Heart left ventricle (tissue), 16 donors: ENCODE measurements around the gene ERMP1. TPM values are rescaled to one million over a fixed set of nuclear protein-coding genes. Genes with fewer than 3 reads are reported as not detected.
"Not testable (repeated sequence)": the region's sequence is repeated elsewhere in the genome, so short reads cannot be mapped to it uniquely, and the experiment has no call there.

Experiments used
- ATAC-seq, 4 donors: fragments of 200-7000 bp; cut with Tn5 transposase; one replicate each; pipeline ENCODE4 v1.9.1; 2020 to 2022; ENCODE audit warnings: moderate library complexity in 4 of 4, mild to moderate bottlenecking in 3 of 4, moderate number of reproducible peaks in 1 of 4
- DNase-seq, 5 donors: peaks; one replicate each; pipeline ENCODE4 v3.0.0-alpha.2; 2020
- H3K27ac ChIP-seq, 12 donors: fragments of 200-600 bp; sonication (generic) in 4 of 12; one replicate each; pipeline versions ENCODE4 v1.5.0 to v1.8.0; 2016 to 2022; ENCODE audit warnings: mild to moderate bottlenecking in 2 of 12
- H3K27me3 ChIP-seq, 9 donors: fragments of 200-600 bp; sonication (generic) in 2 of 9; one replicate each; pipeline versions ENCODE4 v1.5.1 to v1.8.0; 2016 to 2022; ENCODE audit warnings: mild to moderate bottlenecking in 3 of 9
- H3K36me3 ChIP-seq, 9 donors: fragments of 200-600 bp; sonication (generic) in 2 of 9; one replicate each; pipeline versions ENCODE4 v1.5.0 to v1.8.0; 2018 to 2022; ENCODE audit warnings: mild to moderate bottlenecking in 2 of 9
- H3K4me1 ChIP-seq, 12 donors: fragments of 200-600 bp; sonication (generic) in 4 of 12; one replicate each; pipeline versions ENCODE4 v1.5.0 to v1.8.0; 2016 to 2022; ENCODE audit warnings: mild to moderate bottlenecking in 3 of 12
- H3K4me3 ChIP-seq, 12 donors: fragments of 200-600 bp; sonication (generic) in 4 of 12; one replicate each; pipeline versions ENCODE4 v1.5.0 to v1.8.0; 2017 to 2022; ENCODE audit warnings: mild to moderate bottlenecking in 9 of 12, moderate library complexity in 4 of 12
- H3K9me3 ChIP-seq, 12 donors: fragments of 200-600 bp; sonication (generic) in 4 of 12; one replicate each; pipeline versions ENCODE4 v1.5.0 to v1.8.0; 2016 to 2022; ENCODE audit warnings: mild to moderate bottlenecking in 1 of 12
- POLR2A ChIP-seq, 2 donors: fragments of 450-650 bp; IDR thresholded peaks; one replicate each; pipeline ENCODE4 v1.6.1; 2017; ENCODE audit warnings: antibody characterized with exemption in 2 of 2, mild to moderate bottlenecking in 2 of 2, moderate library complexity in 2 of 2
- WGBS, 4 donors: extraction: QIAGEN DNeasy Blood & Tissue Kit in 2 of 4; methylation state at CpG; one replicate each; pipeline versions ENCODE4 v1.1.5 to v1.1.7; 2013 to 2018; 5-methylcytosine and 5-hydroxymethylcytosine counted together
- intact Hi-C, 10 donors: fragments of 100-400 bp; cut with DNase I; formaldehyde crosslinking; loops; one replicate each; pipeline versions ENCODE4 v1.11.1 to v1.14.2; 2022
- polyA plus RNA-seq, 2 donors: library from polyadenylated mRNA; stranded (reverse); fragments of 200-250 nt; gene quantifications; one replicate each; pipeline ENCODE4 v1.2.3, GENCODE V29; 2013
- total RNA-seq, 9 donors: library from RNA; depleted of rRNA in 2 of 9; stranded (reverse); fragments of >200 nt in 2 of 9; fragmentation: NEBNext Ultra II Directional in 3 of 9; extraction: Animal tissue kit (Norgen Biotek cat#: 25700) in 3 of 9; gene quantifications; one replicate each; pipeline versions ENCODE4 v1.1.0 to v1.2.4, GENCODE V29; 2016 to 2023
- TF ChIP-seq, protein P1 (sequence below), 12 donors: fragments of 200-600 bp; sonication (generic) in 4 of 12; IDR thresholded peaks; one replicate each; pipeline versions ENCODE4 v1.5.0 to v1.8.0; 2018 to 2022; ENCODE audit warnings: antibody characterized with exemption in 12 of 12, mild to moderate bottlenecking in 5 of 12
- donor health status: ischemic (EF 13 %, LVEDD 7.1; RV severe dilation, severe dysfunction).
- donor health status: healthy with polysubstance abuse.
- donor health status: DM: no; HTN: yes; CAD: no.
- donor health status: DM: no; HTN: no; CAD: no.
- donor health status: ischemic (EF 25% LVEDD 6.9; RV normal size, moderate dysfunction).
- donor health status: ischemic (EF 25% LVEDD 5.7; RV mildly dilated, moderate dysfunction).
- donor health status: healthy.
- donor health status: DM: yes; HTN: yes; CAD: no.
- donor health status: ischemic (EF 35%, LVEDD 5.7; RV mildly dilated, moderate dysfunction).
- donor health status: nonischemic (EF 11% LVEDD 7.7; RV severe dilation, severe dysfunction).
- donor health status: DM: yes; HTN: yes; CAD: no.
- donor health status: PGD.
- donor health status: ischemic (EF 29% LVEDD 5.4; RV normal size, mild dysfunction).
- donor health status: nonischemic (EF 23%, LVEDD 6.1; RV moderate dilation, normal function).

ERMP1 gene
- total and polyA plus RNA-seq, 11 donors, result 5.8 to 28.7 (median 20.5) TPM

DNA sequence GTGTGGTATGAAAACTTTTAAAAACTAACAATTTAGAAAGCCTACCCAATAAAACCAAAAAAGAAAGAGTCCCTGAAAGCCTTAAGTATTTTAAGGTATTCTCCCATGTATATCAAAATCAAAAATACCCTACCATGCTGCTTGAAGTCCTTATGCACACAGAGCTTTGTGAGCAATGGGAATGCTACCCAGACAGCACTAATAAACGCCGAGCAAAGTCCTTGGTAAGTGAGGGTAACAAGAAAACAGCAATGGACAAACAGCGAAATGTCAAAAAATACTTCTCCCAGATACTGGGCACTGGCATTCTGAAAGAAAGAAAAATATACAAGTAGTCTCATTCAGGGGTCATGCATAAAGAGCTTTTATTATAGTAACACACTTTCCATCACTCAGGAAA lies 27.4 kb downstream of the ERMP1 start:
- DNase-seq (no peak), ATAC-seq (no peak)
- H3K4me1 ChIP-seq, result peaks cover 0 to 6% (median 0%) of the 10 kb centered on the region in 12 donors
- H3K36me3 ChIP-seq, result peaks cover 0 to 50% (median 19%) of the 10 kb centered on the region in 9 donors
- H3K27me3 ChIP-seq, result no peaks in the 10 kb centered on the region
- WGBS, 4 donors, result 86 to 98% (median 97%) methylated on average over 3 of the region's 3 CpGs
- H3K4me3 ChIP-seq, result no peak overlapping the region
- intact Hi-C loops, result loop anchor here in 1 of 10 donors (10.0 kb wide), 1 partner anchor 249 kb away; no protein-coding TSS in a partner anchor
- no peak overlapping the region for H3K27ac ChIP-seq
- no peaks in the 10 kb centered on the region for H3K9me3 ChIP-seq
- TF ChIP-seq, protein P1, sequence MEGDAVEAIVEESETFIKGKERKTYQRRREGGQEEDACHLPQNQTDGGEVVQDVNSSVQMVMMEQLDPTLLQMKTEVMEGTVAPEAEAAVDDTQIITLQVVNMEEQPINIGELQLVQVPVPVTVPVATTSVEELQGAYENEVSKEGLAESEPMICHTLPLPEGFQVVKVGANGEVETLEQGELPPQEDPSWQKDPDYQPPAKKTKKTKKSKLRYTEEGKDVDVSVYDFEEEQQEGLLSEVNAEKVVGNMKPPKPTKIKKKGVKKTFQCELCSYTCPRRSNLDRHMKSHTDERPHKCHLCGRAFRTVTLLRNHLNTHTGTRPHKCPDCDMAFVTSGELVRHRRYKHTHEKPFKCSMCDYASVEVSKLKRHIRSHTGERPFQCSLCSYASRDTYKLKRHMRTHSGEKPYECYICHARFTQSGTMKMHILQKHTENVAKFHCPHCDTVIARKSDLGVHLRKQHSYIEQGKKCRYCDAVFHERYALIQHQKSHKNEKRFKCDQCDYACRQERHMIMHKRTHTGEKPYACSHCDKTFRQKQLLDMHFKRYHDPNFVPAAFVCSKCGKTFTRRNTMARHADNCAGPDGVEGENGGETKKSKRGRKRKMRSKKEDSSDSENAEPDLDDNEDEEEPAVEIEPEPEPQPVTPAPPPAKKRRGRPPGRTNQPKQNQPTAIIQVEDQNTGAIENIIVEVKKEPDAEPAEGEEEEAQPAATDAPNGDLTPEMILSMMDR (IDR thresholded peaks at IDR 0.05), result no peak
- TF ChIP-seq POLR2A (IDR thresholded peaks at IDR 0.05), result no peak

DNA sequence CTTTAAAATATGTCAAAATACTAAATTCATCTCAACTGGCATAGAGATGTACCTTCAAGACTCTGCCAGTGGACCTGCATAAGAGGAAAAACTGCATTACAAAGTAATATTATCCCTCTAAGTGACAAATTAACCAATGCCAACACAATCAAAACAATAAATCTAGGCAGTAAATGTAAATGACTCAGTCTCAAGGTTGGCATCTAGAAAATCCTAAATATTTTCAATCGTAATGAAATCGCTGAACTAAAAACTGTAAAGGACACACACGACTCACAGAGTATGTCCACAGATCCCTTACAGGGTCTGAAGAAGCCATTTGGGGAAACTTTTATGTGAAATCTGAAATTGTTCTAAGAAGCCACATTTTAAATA lies 31.2 kb downstream of the ERMP1 start:
- H3K27ac ChIP-seq, result no peak overlapping the region
- TF ChIP-seq, protein P1 (IDR thresholded peaks at IDR 0.05), result no peak
- TF ChIP-seq POLR2A (IDR thresholded peaks at IDR 0.05), result no peak
- DNase-seq, result no peak
- 93 to 99% (median 98%) methylated on average over 3 of the region's 3 CpGs for WGBS, 4 donors
- intact Hi-C loops, result loop anchor here in 1 of 10 donors (10.0 kb wide), 1 partner anchor 253 kb away; no protein-coding TSS in a partner anchor
- ATAC-seq, result no peak
- H3K27me3 ChIP-seq, result no peaks in the 10 kb centered on the region
- peaks cover 0 to 60% (median 9%) of the 10 kb centered on the region in 9 donors for H3K36me3 ChIP-seq
- H3K9me3 ChIP-seq, result no peaks in the 10 kb centered on the region
- peaks cover 0 to 6% (median 0%) of the 10 kb centered on the region in 12 donors for H3K4me1 ChIP-seq
- H3K4me3 ChIP-seq, result no peak overlapping the region

DNA sequence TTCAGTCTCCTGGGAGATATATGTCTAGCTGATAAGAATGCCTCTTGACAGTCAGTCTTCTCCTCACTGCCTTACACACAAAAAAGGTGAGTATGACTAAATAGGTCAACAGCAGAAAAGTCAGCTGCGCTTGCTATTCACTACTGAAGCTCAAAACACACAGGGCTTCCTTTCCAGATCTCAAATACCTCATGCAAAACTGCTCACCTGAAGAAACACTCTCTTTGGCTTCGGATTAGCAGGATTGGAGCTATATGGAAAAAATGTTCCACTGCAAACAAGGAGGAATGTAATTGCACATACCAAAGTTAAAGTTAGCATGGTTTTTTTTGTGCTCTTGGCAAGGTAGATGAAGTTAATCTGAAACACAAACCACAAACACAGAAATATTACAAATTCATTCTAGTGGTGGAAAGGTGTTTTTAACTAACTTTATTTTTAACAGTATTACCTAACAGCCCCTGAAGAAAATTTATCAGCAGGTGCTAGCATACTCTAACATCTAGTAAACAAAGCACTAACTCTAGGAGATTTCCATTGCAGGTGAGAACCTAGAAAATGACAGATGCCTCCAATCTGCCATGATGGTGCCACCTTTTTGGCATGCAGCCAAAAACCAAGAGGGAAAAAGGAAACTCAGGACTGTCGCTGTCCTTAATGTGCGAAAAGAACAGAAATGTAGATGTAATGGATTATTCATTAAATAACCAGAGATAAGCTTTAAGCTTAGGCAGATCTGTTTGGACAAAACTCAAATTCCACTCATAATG lies 31.8 kb downstream of the ERMP1 start:
- Histone ChIP-seq H3K36me3 (peaks cover 0 to 65% (median 14%) of the 10 kb centered on the region in 9 donors), H3K4me1 (peaks cover 0 to 6% (median 0%) of the 10 kb centered on the region in 12 donors), H3K9me3 (no peaks in the 10 kb centered on the region), H3K27me3 (no peaks in the 10 kb centered on the region), H3K4me3 (no peak overlapping the region), H3K27ac (no peak overlapping the region)
- WGBS, 4 donors, result 94 to 98% (median 95%) methylated on average over 4 of the region's 4 CpGs
- ATAC-seq (no peak), DNase-seq (no peak)
- intact Hi-C loops, result loop anchor here in 1 of 10 donors (10.0 kb wide), 1 partner anchor 254 kb away; no protein-coding TSS in a partner anchor
- TF ChIP-seq POLR2A (IDR thresholded peaks at IDR 0.05), result no peak
- TF ChIP-seq, protein P1 (IDR thresholded peaks at IDR 0.05), result no peak

DNA sequence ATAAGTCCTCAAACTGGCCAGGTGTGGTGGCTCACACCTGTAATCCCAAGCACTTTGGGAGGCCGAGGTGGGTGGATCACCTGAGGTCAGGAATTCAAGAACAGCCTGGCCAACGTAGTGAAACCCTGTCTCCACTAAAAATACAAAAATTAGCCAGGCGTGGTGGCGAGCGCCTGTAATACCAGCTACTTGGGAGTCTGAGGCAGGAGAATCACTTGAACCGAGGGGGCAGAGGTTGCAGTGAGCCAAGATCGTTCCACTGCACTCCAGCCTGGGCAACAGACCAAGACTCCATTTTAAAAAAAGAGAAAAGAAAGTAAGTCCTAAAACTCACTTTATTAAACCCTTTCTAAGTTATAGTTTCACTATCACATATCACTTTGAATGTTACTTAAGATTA lies 32.5 kb downstream of the ERMP1 start:
- H3K4me1 ChIP-seq, H3K27ac ChIP-seq, H3K9me3 ChIP-seq, DNase-seq, ATAC-seq, H3K4me3 ChIP-seq, H3K27me3 ChIP-seq: not testable (repeated sequence)
- intact Hi-C loops, result loop anchor here in 1 of 10 donors (10.0 kb wide), 1 partner anchor 254 kb away; no protein-coding TSS in a partner anchor
- WGBS, 4 donors, result 79 to 91% (median 88%) methylated on average over 7 of the region's 7 CpGs
- peaks cover 0 to 64% (median 14%) of the 10 kb centered on the region in 9 donors for H3K36me3 ChIP-seq
